ENCODE measurements around the gene RUNX2. TPM values are rescaled to one million over a fixed set of nuclear protein-coding genes. Genes with fewer than 3 reads are reported as not detected.

The RUNX2 gene
- polyA plus RNA-seq, 1 donor (not counting 4 experiments of a cell fraction or from before 2014, with no cell fraction given): 1.4 TPM

DNA sequence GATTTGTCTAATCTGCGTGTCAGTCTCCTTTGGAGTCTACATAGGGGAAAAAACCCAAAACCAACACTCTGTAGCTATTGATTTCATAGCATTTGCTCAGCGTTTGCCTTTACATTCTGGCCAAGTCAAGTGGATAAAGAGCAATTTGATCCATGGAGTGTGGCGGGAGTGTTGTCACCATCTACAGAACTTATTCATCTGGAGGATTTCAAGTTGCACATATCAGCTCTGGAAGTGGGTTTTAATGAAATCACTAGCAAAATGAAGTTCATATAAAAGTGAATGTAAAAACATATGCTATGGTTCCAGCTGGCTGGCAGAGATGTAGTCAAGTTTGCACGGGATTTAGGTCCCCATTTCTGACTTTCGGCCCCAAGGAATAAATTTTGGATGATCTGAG is 269.3 kb downstream of the RUNX2 start:
- H3K9me3 ChIP-seq (ENCODE audit: control insufficient read depth, low read depth, low read length): no peaks in the 10 kb centered on the region
- FAIRE-seq (no peak), DNase-seq (ENCODE audit: low read depth, low spot score) (no peak)
- H3K9me1 ChIP-seq (ENCODE audit: control insufficient read depth, extremely low read depth, insufficient read depth, low read length): no peaks in the 10 kb centered on the region
- no peaks in the 10 kb centered on the region for H4K20me1 ChIP-seq (ENCODE audit: control insufficient read depth, extremely low read depth, insufficient read depth, low read length)
- dilution Hi-C loops (cut with MboI; ENCODE audit: extremely low pct_ligation_motif_present, low sequenced_read_pairs): no loop called here
- peaks cover 7% of the 10 kb centered on the region for H3K4me1 ChIP-seq (ENCODE audit: control insufficient read depth, extremely low read depth, insufficient read depth, low read length)
- no peaks in the 10 kb centered on the region for H3K27me3 ChIP-seq (ENCODE audit: control insufficient read depth, extremely low read depth, insufficient read depth, low read length)
- H3K27ac ChIP-seq (ENCODE audit: control insufficient read depth, insufficient read depth, low read length): no peak overlapping the region
- no peak overlapping the region for H3K4me2 ChIP-seq (ENCODE audit: control insufficient read depth, extremely low read depth, insufficient read depth, low read depth, low read length)
- H3K9ac ChIP-seq (ENCODE audit: control insufficient read depth, extremely low read depth, insufficient read depth, low read length): no peak overlapping the region
- no peaks in the 10 kb centered on the region for H3K79me2 ChIP-seq (ENCODE audit: control insufficient read depth, insufficient read depth, low read length)
- no peak overlapping the region for H2AFZ ChIP-seq (ENCODE audit: control insufficient read depth, low read length)
- no peak overlapping the region for H3K4me3 ChIP-seq (ENCODE audit: control insufficient read depth in 2 of 3, extremely low read depth in 1 of 3, insufficient read depth in 2 of 3, low read depth in 1 of 3, low read length in 3 of 3)
- TF ChIP-seq, protein P1, sequence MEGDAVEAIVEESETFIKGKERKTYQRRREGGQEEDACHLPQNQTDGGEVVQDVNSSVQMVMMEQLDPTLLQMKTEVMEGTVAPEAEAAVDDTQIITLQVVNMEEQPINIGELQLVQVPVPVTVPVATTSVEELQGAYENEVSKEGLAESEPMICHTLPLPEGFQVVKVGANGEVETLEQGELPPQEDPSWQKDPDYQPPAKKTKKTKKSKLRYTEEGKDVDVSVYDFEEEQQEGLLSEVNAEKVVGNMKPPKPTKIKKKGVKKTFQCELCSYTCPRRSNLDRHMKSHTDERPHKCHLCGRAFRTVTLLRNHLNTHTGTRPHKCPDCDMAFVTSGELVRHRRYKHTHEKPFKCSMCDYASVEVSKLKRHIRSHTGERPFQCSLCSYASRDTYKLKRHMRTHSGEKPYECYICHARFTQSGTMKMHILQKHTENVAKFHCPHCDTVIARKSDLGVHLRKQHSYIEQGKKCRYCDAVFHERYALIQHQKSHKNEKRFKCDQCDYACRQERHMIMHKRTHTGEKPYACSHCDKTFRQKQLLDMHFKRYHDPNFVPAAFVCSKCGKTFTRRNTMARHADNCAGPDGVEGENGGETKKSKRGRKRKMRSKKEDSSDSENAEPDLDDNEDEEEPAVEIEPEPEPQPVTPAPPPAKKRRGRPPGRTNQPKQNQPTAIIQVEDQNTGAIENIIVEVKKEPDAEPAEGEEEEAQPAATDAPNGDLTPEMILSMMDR (optimal IDR thresholded peaks at IDR 0.05 in 1 of 3, IDR thresholded peaks at IDR 0.05 in 1 of 3, conservative IDR thresholded peaks at IDR 0.05 in 1 of 3; ENCODE audit: extremely low read depth in 1 of 3, insufficient read depth in 2 of 3, low read length in 3 of 3): no peak
- no peak for TF ChIP-seq EZH2 (IDR thresholded peaks at IDR 0.05; ENCODE audit: low read length)
- H3K36me3 ChIP-seq (ENCODE audit: control insufficient read depth in 2 of 2, extremely low read depth in 1 of 2, insufficient read depth in 2 of 2, low read length in 2 of 2): no peaks in the 10 kb centered on the region

DNA sequence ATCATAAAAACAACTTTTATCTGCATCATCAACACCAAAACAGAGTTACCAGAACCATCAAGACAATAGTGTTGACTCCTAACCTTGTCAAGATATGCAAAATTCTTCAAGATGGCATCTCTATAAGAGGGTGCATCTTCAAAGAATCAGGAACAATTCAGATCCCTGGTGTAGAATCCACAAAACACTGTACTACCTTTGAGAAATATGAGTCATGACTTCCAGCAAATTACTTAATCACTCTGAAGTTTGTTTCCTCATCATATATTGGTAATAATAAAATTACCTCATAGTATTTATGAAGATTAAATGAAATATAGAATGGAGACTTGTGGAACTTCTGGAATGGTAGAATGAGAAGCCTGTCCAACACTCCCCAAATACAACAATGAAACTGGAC is 270.9 kb downstream of the RUNX2 start:
- H2AFZ ChIP-seq (ENCODE audit: control insufficient read depth, low read length): no peak overlapping the region
- H3K9ac ChIP-seq (ENCODE audit: control insufficient read depth, extremely low read depth, insufficient read depth, low read length): no peak overlapping the region
- no peak for FAIRE-seq
- H4K20me1 ChIP-seq (ENCODE audit: control insufficient read depth, extremely low read depth, insufficient read depth, low read length): no peaks in the 10 kb centered on the region
- no peaks in the 10 kb centered on the region for H3K36me3 ChIP-seq (ENCODE audit: control insufficient read depth in 2 of 2, extremely low read depth in 1 of 2, insufficient read depth in 2 of 2, low read length in 2 of 2)
- no peak for DNase-seq (ENCODE audit: low read depth, low spot score)
- no peaks in the 10 kb centered on the region for H3K79me2 ChIP-seq (ENCODE audit: control insufficient read depth, insufficient read depth, low read length)
- TF ChIP-seq, protein P1 (optimal IDR thresholded peaks at IDR 0.05 in 1 of 3, IDR thresholded peaks at IDR 0.05 in 1 of 3, conservative IDR thresholded peaks at IDR 0.05 in 1 of 3; ENCODE audit: extremely low read depth in 1 of 3, insufficient read depth in 2 of 3, low read length in 3 of 3): no peak
- no peak for TF ChIP-seq EZH2 (IDR thresholded peaks at IDR 0.05; ENCODE audit: low read length)
- H3K4me3 ChIP-seq (ENCODE audit: control insufficient read depth in 2 of 3, extremely low read depth in 1 of 3, insufficient read depth in 2 of 3, low read depth in 1 of 3, low read length in 3 of 3): no peak overlapping the region
- no peaks in the 10 kb centered on the region for H3K9me3 ChIP-seq (ENCODE audit: control insufficient read depth, low read depth, low read length)
- no peaks in the 10 kb centered on the region for H3K27me3 ChIP-seq (ENCODE audit: control insufficient read depth, extremely low read depth, insufficient read depth, low read length)
- no peak overlapping the region for H3K4me2 ChIP-seq (ENCODE audit: control insufficient read depth, extremely low read depth, insufficient read depth, low read depth, low read length)
- dilution Hi-C loops (cut with MboI; ENCODE audit: extremely low pct_ligation_motif_present, low sequenced_read_pairs): no loop called here
- peaks cover 7% of the 10 kb centered on the region for H3K4me1 ChIP-seq (ENCODE audit: control insufficient read depth, extremely low read depth, insufficient read depth, low read length)
- no peaks in the 10 kb centered on the region for H3K9me1 ChIP-seq (ENCODE audit: control insufficient read depth, extremely low read depth, insufficient read depth, low read length)
- H3K27ac ChIP-seq (ENCODE audit: control insufficient read depth, insufficient read depth, low read length): no peak overlapping the region
